HG03571 (cell line): Measurements from ENCODE around the gene CERKL.

Experiments
- ATAC-seq: cut with Tn5 transposase; IDR thresholded peaks from one replicate; pipeline ENCODE4 v1.9.1; 2021; ENCODE audit not compliant: unreplicated experiment

CERKL gene

GRCh38 chr2:181678861-181679543, 22.1 kb upstream of the CERKL start:
- ATAC-seq: no peak

GRCh38 chr2:181677912-181678586, 21.1 kb upstream of the CERKL start:
- no peak for ATAC-seq

GRCh38 chr2:181675254-181675653, 18.3 kb upstream of the CERKL start:
- no peak for ATAC-seq

- no peak for ATAC-seq
These were observed 17.6 kb upstream of the CERKL start for GRCh38 chr2:181674461-181674860.

- ATAC-seq: no peak
These were observed 16.3 kb upstream of the CERKL start for GRCh38 chr2:181673173-181673572.

- peak; percentile 88 for ATAC-seq
These were observed 15.5 kb upstream of the CERKL start for GRCh38 chr2:181672255-181673008.

GRCh38 chr2:181670632-181671031, 13.7 kb upstream of the CERKL start:
- no peak for ATAC-seq

- no peak for ATAC-seq
These were observed 10.3 kb upstream of the CERKL start for GRCh38 chr2:181667234-181667633.

GRCh38 chr2:181662287-181662686, 5.4 kb upstream of the CERKL start:
- no peak for ATAC-seq

GRCh38 chr2:181660181-181660580, 3.3 kb upstream of the CERKL start:
- ATAC-seq: no peak

GRCh38 chr2:181658444-181658843, 1.5 kb upstream of the CERKL start:
- no peak for ATAC-seq

- ATAC-seq: no peak
These were observed 474 bp upstream of the CERKL start for GRCh38 chr2:181657379-181657778.

- no peak for ATAC-seq
These were observed 1.4 kb downstream of the CERKL start for GRCh38 chr2:181655519-181655918.

GRCh38 chr2:181649436-181649979, 7.4 kb downstream of the CERKL start:
- no peak for ATAC-seq

- no peak for ATAC-seq
These were observed 8.3 kb downstream of the CERKL start for GRCh38 chr2:181648478-181649155.

- peak; percentile 61 for ATAC-seq
These were observed 10.4 kb downstream of the CERKL start for GRCh38 chr2:181646415-181646987.

- no peak for ATAC-seq
These were observed 13.8 kb downstream of the CERKL start for GRCh38 chr2:181643151-181643550.

GRCh38 chr2:181642086-181642485, 14.8 kb downstream of the CERKL start:
- ATAC-seq: no peak

- no peak for ATAC-seq
These were observed 17.2 kb downstream of the CERKL start for GRCh38 chr2:181639686-181640085.

GRCh38 chr2:181632733-181633401, 24.0 kb downstream of the CERKL start:
- peak; percentile 72 for ATAC-seq
